Body of pancreas (tissue), 4 donors: ENCODE results near the gene KLHL29. TPM values are rescaled to one million over a fixed set of nuclear protein-coding genes. Genes with fewer than 3 reads are reported as not detected.

ENCODE experiments used
- ATAC-seq: fragments of 150-250 bp; one replicate; pipeline ENCODE4 v1.9.1; 2016
- DNase-seq, 4 donors: peaks; one replicate each; pipeline ENCODE4 v3.0.0-alpha.2; 2019
- H3K27ac ChIP-seq, 4 donors: fragments of 200-600 bp; sonication (generic); 1 replicate in 3 of 4; 2 replicates in 1 of 4; pipeline versions ENCODE4 v1.5.1 to v1.6.1; 2016 to 2019; ENCODE audit warnings: mild to moderate bottlenecking in 1 of 4, mixed read lengths in 1 of 4, moderate library complexity in 1 of 4
- H3K27me3 ChIP-seq, 2 donors: fragments of 200-600 bp; sonication (generic); one replicate each; pipeline ENCODE4 v1.6.0; 2016; ENCODE audit warnings: mild to moderate bottlenecking in 1 of 2
- H3K36me3 ChIP-seq, 2 donors: fragments of 200-600 bp; sonication (generic); replicated peaks in 1 of 2; 2 replicates each; pipeline ENCODE4 v1.5.1; 2016; ENCODE audit warnings: low read depth in 2 of 2; ENCODE audit not compliant: insufficient read depth in 1 of 2
- H3K4me1 ChIP-seq: fragments of 200-600 bp; sonication (generic); one replicate; pipeline ENCODE4 v1.6.0; 2016
- H3K4me3 ChIP-seq, 2 donors: fragments of 200-600 bp; sonication (generic); 1 replicate in 1 of 2; 2 replicates in 1 of 2; pipeline ENCODE4 v1.5.1; 2016 to 2019
- H3K9me3 ChIP-seq, 3 donors: fragments of 200-600 bp; sonication (generic); 1 replicate in 2 of 3; 2 replicates in 1 of 3; pipeline ENCODE4 v1.5.1; 2016
- POLR2A ChIP-seq, 3 donors: fragments of 450-650 bp; IDR thresholded peaks; one replicate each; pipeline ENCODE4 v1.6.1; 2016; ENCODE audit warnings: antibody characterized with exemption in 3 of 3, mild to moderate bottlenecking in 2 of 3
- WGBS, 2 donors: methylation state at CpG; one replicate each; pipeline ENCODE4 v1.1.5; 2017; 5-methylcytosine and 5-hydroxymethylcytosine counted together
- intact Hi-C: fragments of 100-400 bp; cut with DNase I; formaldehyde crosslinking; loops from one replicate; pipeline ENCODE4 v1.15.1; 2023
- total RNA-seq, 2 donors: library from RNA; depleted of rRNA; stranded (reverse); fragments of >200 nt; gene quantifications; one replicate each; pipeline ENCODE4 v1.1.0, GENCODE V29; 2016
- TF ChIP-seq, protein P1 (sequence below), 7 experiments: fragments of 450-650 bp in 4 of 7; fragments of 200-600 bp in 3 of 7; sonication (generic) in 3 of 7; IDR thresholded peaks; one replicate each; pipeline ENCODE4 v1.5.1; 2016 to 2019; ENCODE audit warnings: antibody characterized with exemption in 7 of 7

Gene KLHL29
- total RNA-seq, 2 donors from 2014 or later, result 4.0 to 4.4 TPM

DNA sequence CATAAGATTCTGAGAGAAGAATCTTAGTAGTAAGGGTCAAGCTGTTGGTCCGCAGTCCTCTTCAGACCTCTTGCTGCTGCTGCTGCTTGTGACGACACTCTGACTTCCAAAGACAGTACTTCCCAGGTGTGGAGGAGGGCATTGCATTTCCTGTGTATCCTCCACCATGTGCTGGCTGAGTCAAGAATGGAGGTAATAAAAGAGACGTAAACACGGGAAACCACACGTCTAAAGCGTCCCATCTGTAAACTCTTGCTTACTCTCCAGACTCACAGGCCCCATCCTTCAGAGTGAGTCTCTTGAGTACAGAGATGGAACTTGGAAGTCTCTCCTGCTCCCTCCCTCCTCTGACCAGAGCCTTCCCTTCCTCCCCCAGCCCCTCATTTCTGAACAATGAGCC, 25.6 kb downstream of the KLHL29 start:
- intact Hi-C loops, result no loop called here
- H3K4me1 ChIP-seq, result no peaks in the 10 kb centered on the region
- TF ChIP-seq, protein P1, sequence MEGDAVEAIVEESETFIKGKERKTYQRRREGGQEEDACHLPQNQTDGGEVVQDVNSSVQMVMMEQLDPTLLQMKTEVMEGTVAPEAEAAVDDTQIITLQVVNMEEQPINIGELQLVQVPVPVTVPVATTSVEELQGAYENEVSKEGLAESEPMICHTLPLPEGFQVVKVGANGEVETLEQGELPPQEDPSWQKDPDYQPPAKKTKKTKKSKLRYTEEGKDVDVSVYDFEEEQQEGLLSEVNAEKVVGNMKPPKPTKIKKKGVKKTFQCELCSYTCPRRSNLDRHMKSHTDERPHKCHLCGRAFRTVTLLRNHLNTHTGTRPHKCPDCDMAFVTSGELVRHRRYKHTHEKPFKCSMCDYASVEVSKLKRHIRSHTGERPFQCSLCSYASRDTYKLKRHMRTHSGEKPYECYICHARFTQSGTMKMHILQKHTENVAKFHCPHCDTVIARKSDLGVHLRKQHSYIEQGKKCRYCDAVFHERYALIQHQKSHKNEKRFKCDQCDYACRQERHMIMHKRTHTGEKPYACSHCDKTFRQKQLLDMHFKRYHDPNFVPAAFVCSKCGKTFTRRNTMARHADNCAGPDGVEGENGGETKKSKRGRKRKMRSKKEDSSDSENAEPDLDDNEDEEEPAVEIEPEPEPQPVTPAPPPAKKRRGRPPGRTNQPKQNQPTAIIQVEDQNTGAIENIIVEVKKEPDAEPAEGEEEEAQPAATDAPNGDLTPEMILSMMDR (IDR thresholded peaks at IDR 0.05), result no peak
- no peak for TF ChIP-seq POLR2A (IDR thresholded peaks at IDR 0.05)

DNA sequence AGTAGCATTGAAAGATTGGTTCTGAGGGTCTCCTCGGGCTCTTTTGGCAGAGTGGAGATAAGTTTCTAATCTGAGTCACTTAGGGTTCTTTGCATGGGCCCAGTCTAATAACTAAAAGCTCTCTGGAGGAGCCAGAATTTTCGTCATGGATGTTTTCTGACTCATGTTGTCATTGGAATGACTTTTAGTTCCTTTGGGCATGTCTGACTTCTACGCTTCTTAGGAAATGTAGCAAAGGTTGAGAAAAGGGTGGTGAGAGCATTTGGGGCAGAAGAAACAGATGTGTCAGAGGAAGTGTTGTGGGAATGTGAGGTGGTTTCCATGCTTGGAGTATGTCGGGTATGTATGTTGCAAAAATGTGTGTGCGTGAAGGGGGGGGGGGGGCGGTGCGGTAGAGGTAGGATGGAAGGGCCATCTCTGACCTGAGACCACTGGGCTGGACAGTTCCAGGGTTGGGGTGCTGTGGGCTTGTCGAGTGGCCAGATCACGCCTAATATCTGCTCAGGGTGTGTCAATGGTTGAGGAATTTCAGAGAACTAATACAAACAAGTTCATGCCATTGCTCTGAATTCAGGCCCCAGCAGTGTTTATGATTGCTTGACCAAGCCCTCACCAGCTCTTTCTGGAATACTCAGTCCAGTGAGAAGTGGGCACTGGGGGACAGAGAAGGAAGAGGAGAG, 26.9 kb downstream of the KLHL29 start:
- Histone ChIP-seq H3K9me3 (no peaks in the 10 kb centered on the region), H3K36me3 (no peaks in the 10 kb centered on the region), H3K4me3 (no peak overlapping the region), H3K27me3 (no peaks in the 10 kb centered on the region), H3K27ac (no peak overlapping the region), H3K4me1 (no peaks in the 10 kb centered on the region)
- DNase-seq (no peak), ATAC-seq (no peak)
- TF ChIP-seq, protein P1 (IDR thresholded peaks at IDR 0.05), result no peak
- TF ChIP-seq POLR2A (IDR thresholded peaks at IDR 0.05), result no peak
- 72 to 77% methylated on average over 9 of the region's 9 CpGs for WGBS, 2 donors
- intact Hi-C loops, result no loop called here

More for the DNA sequence above, 25.6 kb downstream of the KLHL29 start:
- no peak overlapping the region for H3K27ac ChIP-seq
- no peak for ATAC-seq
- no peaks in the 10 kb centered on the region for H3K9me3 ChIP-seq
- no peaks in the 10 kb centered on the region for H3K27me3 ChIP-seq
- no peaks in the 10 kb centered on the region for H3K36me3 ChIP-seq
- 77 to 84% methylated on average over 6 of the region's 6 CpGs for WGBS, 2 donors
- H3K4me3 ChIP-seq, result no peak overlapping the region
- no peak for DNase-seq

DNA sequence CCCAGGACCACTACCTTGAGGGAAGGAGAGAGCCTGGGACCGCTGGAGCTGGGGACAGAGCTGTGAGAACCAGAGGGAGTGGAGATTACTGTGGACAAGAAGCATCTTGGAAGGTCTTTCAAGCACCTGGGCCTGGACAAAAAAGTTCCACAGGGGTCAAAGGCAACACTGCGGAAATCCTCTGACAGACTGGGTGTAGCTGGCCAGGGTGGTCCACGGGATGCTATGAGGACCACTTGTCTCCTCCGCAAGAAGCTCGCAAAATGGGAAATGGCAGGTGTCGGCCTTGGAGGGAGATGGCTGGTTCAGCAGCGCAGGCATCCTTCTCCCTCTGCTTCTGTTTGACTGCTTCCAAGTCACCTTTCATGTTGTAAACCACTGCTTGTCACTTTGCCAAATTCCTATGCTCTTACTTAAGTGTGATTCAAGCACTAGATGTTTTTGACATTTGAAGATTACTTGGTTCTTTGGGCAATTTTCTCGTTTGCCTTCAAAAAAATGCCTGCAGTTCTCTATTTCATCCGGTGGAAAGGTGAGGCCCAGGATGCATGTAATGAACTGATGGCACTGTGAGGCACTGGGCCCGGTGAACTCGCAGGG, 27.7 kb downstream of the KLHL29 start:
- TF ChIP-seq POLR2A (IDR thresholded peaks at IDR 0.05), result no peak
- TF ChIP-seq, protein P1 (IDR thresholded peaks at IDR 0.05), result no peak
- Histone ChIP-seq H3K36me3 (no peaks in the 10 kb centered on the region), H3K27me3 (no peaks in the 10 kb centered on the region), H3K9me3 (no peaks in the 10 kb centered on the region), H3K4me1 (no peaks in the 10 kb centered on the region), H3K27ac (no peak overlapping the region), H3K4me3 (no peak overlapping the region)
- no peak for DNase-seq
- intact Hi-C loops, result no loop called here
- 61 to 78% methylated on average over 10 to 11 of the region's 11 CpGs for WGBS, 2 donors
- no peak for ATAC-seq

DNA sequence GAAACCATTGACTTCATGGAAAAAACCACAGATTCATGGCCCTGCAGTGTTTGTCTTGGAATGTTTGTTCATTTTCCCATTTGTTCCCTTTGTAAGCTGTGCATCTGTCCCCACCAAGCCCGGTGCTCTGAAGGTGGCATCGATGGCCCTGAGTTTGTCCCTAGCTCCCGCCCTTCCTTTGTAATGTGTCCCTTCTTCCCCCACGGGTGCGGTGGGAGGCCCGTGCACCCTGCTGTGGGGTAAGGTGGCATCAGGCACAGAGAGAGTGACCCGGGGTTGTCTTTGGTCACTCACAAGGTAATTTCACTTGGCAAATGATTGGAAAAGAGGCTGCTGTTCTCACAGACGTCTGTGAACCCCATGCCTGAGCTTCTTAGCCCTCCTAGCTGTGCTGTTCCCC, 28.7 kb downstream of the KLHL29 start:
- H3K4me1 ChIP-seq, result no peaks in the 10 kb centered on the region
- no peaks in the 10 kb centered on the region for H3K27me3 ChIP-seq
- intact Hi-C loops, result no loop called here
- H3K9me3 ChIP-seq, result no peaks in the 10 kb centered on the region
- ATAC-seq (no peak), DNase-seq (no peak)
- no peaks in the 10 kb centered on the region for H3K36me3 ChIP-seq
- TF ChIP-seq, protein P1 (IDR thresholded peaks at IDR 0.05), result no peak
- no peak for TF ChIP-seq POLR2A (IDR thresholded peaks at IDR 0.05)
- no peak overlapping the region for H3K27ac ChIP-seq
- H3K4me3 ChIP-seq, result no peak overlapping the region
- 74 to 77% methylated on average over 7 to 8 of the region's 8 CpGs for WGBS, 2 donors

DNA sequence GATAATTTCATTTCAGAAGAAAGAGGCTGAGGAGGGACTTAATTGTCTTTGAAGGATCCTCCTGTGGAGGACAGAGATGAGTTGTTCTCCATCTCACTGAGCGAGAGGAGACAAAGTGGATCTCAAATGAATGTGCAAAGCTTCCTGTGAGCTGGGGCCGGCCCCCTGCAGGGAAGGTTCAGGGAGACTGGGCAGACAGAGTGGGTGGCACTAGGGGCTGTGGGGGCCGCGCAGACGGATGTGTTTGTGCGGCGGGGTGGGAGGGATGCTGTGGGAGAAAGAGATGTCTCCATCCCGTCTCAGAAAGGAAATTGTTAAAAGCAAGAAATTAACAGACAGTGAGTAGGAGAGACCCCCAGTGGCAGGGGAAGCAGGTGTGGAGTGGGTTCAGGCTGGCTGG, 29.1 kb downstream of the KLHL29 start:
- H3K36me3 ChIP-seq, result no peaks in the 10 kb centered on the region
- H3K9me3 ChIP-seq, result no peaks in the 10 kb centered on the region
- DNase-seq (no peak), ATAC-seq (no peak)
- no peak overlapping the region for H3K4me3 ChIP-seq
- H3K4me1 ChIP-seq, result no peaks in the 10 kb centered on the region
- intact Hi-C loops, result no loop called here
- TF ChIP-seq, protein P1 (IDR thresholded peaks at IDR 0.05), result no peak
- no peak for TF ChIP-seq POLR2A (IDR thresholded peaks at IDR 0.05)
- WGBS, 2 donors, result 80 to 82% methylated on average over 8 of the region's 8 CpGs
- H3K27ac ChIP-seq, result no peak overlapping the region
- H3K27me3 ChIP-seq, result no peaks in the 10 kb centered on the region
